VCaP (cell line): ENCODE measurements around the gene GRAP.

Experiments
- H3K27ac ChIP-seq: fragments of 450-650 bp; 2 replicates; pipeline ENCODE4 v1.5.1; 2017
- CTCF ChIP-seq: fragments of 450-650 bp; conservative IDR thresholded peaks from 2 replicates; pipeline ENCODE4 v1.5.1; 2017; ENCODE audit warnings: mild to moderate bottlenecking, moderate library complexity

Gene GRAP

DNA sequence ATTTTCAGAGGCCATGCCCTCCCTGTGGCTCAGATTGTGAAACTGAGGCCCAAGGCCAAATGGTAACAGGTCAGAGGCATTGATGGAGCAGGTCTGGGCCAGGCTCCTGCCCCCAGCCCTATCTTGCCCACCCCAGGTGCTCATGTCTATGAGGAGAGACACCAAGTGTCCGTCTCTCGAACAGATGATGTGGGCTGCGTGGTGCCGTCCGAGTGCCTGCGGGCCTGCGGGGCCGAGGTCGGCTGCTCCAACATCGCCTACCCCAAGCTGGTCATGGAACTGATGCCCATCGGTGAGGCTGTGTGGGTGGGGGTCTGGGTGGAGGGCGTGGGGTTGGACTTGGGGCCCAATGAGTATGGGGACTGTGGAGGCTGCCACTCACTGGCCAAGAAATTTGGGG lies 33.5 kb downstream of the GRAP start:
- no peak for TF ChIP-seq CTCF

DNA sequence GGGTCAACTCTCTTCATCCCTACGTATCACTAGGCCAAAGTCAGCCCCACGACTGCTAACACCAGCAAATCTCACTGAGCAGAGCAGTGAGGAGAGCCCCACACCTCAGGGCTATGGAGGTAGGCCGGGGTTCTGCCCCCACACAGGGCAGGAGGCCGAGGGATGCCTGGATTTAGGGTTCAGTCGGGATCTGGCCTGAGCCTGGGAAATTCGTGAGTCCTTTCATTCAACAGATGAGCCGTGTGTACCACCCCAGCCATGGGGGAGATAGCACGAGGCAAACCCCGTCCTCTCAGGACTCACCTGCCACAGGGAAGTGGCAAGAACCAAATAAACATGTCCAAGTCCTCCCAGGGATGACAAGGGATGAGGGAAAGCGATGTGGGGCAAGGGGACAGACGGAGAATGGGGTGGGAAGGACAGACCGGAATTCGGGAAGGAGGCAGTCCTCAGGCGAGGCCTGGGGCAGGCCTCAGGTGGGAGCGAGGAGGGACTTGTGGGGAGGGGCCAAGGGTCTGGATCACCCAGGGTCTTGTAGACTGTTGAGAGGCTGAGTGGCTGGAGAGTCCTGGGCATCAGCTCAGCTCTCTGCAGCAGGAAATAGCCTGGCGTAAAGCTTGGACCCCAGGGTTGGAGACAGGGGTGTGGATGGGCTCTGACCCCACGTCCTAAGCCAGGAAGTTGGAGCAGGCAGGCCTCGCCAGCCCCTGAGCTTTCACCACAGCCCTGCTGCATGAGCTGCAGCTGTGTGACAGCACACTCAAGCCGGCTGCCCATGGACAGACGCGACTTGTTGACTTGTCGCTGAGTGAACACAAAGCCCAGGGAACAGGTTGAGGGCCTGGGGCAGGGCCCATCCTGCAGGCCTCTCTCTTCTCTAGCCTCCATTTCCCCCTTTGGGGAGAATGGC lies 34.3 kb downstream of the GRAP start:
- H3K27ac ChIP-seq: no peak overlapping the region
- no peak for TF ChIP-seq CTCF

More for the DNA sequence above, 33.5 kb downstream of the GRAP start:
- no peak overlapping the region for H3K27ac ChIP-seq

GRCh38 chr17:19011581-19011980 lies 35.2 kb downstream of the GRAP start:
- no peak overlapping the region for H3K27ac ChIP-seq
- no peak for TF ChIP-seq CTCF

- no peak overlapping the region for H3K27ac ChIP-seq
- TF ChIP-seq CTCF: no peak
Measured at GRCh38 chr17:19010729-19011505, 35.8 kb downstream of the GRAP start.

DNA sequence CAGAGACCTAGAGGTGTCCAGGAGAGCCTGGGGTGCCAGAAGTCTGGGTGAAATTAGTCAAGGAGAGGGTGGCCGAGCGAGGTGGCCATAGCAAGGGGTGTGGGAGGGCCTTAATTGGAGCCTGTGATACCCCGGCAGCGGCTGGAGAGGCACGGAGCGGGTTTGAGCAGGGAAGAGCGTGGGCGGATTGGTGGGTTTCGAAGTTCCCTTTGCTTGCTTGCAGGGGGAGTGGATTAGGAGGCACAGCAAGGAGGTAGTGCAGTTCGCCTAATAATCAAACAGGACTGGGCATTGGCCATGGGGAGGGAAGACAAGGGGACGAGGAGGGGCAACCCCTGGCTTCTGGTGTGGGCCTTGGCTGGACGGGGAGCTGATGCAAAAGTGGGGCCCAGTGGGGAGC lies 36.8 kb downstream of the GRAP start:
- TF ChIP-seq CTCF: no peak
- H3K27ac ChIP-seq: no peak overlapping the region

DNA sequence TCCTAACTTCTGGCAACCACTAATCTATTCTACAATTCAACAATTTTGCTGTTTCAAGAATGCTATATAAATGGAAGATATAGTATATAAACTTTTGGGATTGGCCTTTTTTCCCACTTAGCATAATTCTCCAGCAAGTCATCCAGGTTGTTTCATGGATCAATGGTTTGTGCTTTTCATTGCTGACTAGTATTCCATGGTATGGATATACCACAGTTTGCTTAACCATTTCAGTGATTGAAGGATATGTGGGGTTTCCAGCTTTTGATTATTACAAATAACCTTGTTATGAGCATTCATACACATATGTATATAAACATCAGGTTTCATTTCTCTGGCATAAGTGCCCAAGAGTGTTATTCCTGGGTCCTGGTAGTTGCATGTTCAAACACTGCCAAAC lies 40.1 kb downstream of the GRAP start:
- H3K27ac ChIP-seq: no peak overlapping the region
- no peak for TF ChIP-seq CTCF

DNA sequence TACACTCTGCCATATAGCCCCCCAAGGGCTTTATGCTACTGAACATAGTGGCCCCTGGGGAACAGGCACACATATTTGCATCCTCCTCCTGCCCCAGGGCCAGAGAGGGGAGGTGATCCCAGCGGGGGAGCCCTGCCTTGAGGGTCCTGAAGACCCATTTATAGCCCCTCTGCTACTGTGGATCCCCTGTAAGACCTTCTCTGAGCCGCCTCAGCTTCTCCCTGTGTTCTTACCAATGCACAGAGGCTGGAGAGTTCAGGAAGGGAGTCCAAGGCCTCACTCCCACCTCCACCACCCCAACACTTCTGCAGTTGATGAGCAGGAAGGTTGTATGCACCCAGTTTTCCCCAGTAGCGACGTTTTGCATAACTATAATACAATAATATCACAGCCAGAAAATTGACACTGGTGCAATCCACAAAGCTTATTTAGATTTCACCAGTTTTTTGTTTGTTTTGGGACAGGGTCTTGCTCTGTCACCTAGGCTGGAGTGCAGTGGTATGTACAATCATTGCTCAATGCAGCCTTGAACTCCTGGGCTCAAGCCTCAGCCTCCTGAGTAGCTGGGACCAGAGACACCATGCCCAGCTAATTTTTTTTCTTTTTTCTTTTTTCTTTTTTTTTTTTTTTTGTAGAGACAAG lies 40.8 kb downstream of the GRAP start:
- no peak overlapping the region for H3K27ac ChIP-seq
- TF ChIP-seq CTCF: no peak
